ENCODE data around the gene TUBA3E.
"Not testable (repeated sequence)": the region's sequence is repeated elsewhere in the genome, so short reads cannot be mapped to it uniquely, and the experiment has no call there.

Gene TUBA3E

DNA sequence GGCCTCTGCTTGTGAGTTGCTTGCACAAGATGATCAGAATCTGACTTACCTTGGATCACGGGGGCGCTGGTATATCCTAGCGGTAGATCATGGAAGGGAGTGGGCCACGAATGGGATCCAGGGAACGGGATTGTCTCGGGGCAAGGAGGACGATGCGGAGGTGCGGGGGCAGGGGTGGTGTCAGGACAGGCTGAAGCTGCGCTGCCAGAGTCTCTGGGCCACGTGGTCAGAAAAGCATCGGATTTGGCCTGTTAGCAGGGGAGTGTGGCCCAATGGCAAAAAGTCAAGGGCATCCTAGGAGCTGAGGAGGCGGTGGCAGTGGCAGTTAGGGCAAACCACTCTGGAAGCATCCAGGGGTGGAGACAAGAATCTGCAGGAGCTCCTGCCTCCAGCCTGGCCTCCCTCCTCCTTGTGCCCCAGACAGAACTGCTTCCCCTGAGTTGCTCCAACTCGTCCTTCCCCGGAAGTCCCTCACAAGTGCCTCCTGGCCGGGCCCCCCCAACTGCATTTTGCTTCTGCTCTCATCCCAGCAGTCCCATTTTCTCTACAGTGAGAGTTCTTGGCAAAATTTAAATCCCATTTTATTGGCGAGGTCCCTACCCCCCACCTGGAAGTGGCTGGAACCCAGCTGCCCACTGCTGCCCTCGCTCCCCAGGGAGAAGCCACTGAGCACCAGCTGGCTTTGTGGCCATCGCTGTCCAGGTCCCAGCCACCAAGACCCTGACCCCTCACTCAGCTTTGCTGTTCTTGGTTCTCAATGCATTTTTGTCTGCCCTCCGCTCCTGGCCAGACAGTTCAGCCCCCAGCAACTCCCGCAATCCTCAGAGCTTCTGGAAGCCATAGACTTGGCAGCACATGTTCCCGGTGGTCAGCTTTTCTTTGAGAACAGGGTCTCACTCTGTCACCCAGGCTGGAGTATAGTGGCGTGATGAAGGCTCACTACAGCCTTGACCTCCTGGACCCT lies 47.8 kb downstream of the TUBA3E start:
- TF ChIP-seq, protein P1, sequence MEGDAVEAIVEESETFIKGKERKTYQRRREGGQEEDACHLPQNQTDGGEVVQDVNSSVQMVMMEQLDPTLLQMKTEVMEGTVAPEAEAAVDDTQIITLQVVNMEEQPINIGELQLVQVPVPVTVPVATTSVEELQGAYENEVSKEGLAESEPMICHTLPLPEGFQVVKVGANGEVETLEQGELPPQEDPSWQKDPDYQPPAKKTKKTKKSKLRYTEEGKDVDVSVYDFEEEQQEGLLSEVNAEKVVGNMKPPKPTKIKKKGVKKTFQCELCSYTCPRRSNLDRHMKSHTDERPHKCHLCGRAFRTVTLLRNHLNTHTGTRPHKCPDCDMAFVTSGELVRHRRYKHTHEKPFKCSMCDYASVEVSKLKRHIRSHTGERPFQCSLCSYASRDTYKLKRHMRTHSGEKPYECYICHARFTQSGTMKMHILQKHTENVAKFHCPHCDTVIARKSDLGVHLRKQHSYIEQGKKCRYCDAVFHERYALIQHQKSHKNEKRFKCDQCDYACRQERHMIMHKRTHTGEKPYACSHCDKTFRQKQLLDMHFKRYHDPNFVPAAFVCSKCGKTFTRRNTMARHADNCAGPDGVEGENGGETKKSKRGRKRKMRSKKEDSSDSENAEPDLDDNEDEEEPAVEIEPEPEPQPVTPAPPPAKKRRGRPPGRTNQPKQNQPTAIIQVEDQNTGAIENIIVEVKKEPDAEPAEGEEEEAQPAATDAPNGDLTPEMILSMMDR (IDR thresholded peaks at IDR 0.05; ENCODE audit: low read depth, low read length, missing control alignments) = no peak
- H3K36me3 ChIP-seq (replicated peaks) = peaks cover 12% of the 10 kb centered on the region
- H3K4me3 ChIP-seq (ENCODE audit: low read depth, low read length) = no peak overlapping the region
- H3K27ac ChIP-seq = no peak overlapping the region
- in situ Hi-C loops (cut with HindIII; ENCODE audit: low pct_ligation_motif_present, low sequenced_read_pairs) = no loop called here
- no peaks in the 10 kb centered on the region for H3K27me3 ChIP-seq (replicated peaks)
- DNase-seq = no peak

DNA sequence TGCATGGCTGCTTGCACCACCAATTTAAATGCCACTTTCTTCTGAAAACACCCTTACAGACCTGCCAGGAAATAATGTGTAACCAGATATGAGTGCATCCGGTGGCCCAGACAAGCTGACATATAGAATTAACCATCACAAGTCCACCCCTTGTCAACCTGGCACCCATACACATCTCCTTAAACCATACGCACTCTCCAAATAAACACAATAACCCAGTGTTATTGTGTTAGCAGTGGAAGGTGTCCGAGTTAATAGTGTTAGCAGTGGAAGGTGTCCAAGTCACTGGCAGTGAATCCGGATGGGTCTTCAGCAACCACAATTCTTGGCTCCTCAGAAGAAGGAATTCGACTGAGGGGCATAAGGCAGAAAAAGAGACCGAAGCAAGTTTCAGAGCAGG lies 49.7 kb downstream of the TUBA3E start:
- H3K27me3 ChIP-seq (replicated peaks); DNase-seq; H3K36me3 ChIP-seq (replicated peaks); in situ Hi-C loops (cut with HindIII; ENCODE audit: low pct_ligation_motif_present, low sequenced_read_pairs); H3K4me3 ChIP-seq (ENCODE audit: low read depth, low read length); H3K27ac ChIP-seq: not testable (repeated sequence)

GRCh38 chr2:130145006-130145414 lies 53.2 kb downstream of the TUBA3E start, which contains the start of gene CCDC74B:
Gene CCDC74B, minus strand, starts transcription at chr2:130145112. Its CDS starts 116 bp downstream, at chr2:130144996.
- DNase-seq; H3K27me3 ChIP-seq (replicated peaks); in situ Hi-C loops (cut with HindIII; ENCODE audit: low pct_ligation_motif_present, low sequenced_read_pairs); H3K36me3 ChIP-seq (replicated peaks); H3K27ac ChIP-seq: not testable (repeated sequence)
- H3K4me3 ChIP-seq (ENCODE audit: low read depth, low read length) = peak within 1 kb of the TSS; percentile 51

- H3K36me3 ChIP-seq (replicated peaks); in situ Hi-C loops (cut with HindIII; ENCODE audit: low pct_ligation_motif_present, low sequenced_read_pairs); H3K27ac ChIP-seq; DNase-seq; H3K27me3 ChIP-seq (replicated peaks): not testable (repeated sequence)
- H3K4me3 ChIP-seq (ENCODE audit: low read depth, low read length) = peak overlapping the region; percentile 51
Observed at GRCh38 chr2:130143266-130144039, 54.8 kb downstream of the TUBA3E start.

GRCh38 chr2:130142396-130143265 lies 55.6 kb downstream of the TUBA3E start:
- H3K36me3 ChIP-seq (replicated peaks); H3K27ac ChIP-seq; in situ Hi-C loops (cut with HindIII; ENCODE audit: low pct_ligation_motif_present, low sequenced_read_pairs); H3K4me3 ChIP-seq (ENCODE audit: low read depth, low read length); H3K27me3 ChIP-seq (replicated peaks); DNase-seq: not testable (repeated sequence)
